LHCN-M2 (cell line): Measurements from ENCODE around the gene DBF4B. TPM values are rescaled to one million over a fixed set of nuclear protein-coding genes. Genes with fewer than 3 reads are reported as not detected.

ENCODE experiments used
- DNase-seq: peaks from one replicate; pipeline ENCODE4 v3.0.0-alpha.2; 2012; ENCODE audit warnings: low read depth
- total RNA-seq: library from RNA; depleted of rRNA; stranded (reverse); fragments of >200 nt; gene quantifications from 2 replicates; pipeline ENCODE4 v1.2.3, GENCODE V29; 2014

The DBF4B gene
- total RNA-seq, 1 experiment from 2014 or later, result 14.5 TPM

GRCh38 chr17:44776628-44777393 is 68.3 kb downstream of the DBF4B start:
- no peak for DNase-seq

GRCh38 chr17:44777394-44778348 is 69.2 kb downstream of the DBF4B start:
- DNase-seq, result no peak

- DNase-seq, result no peak
Observed at GRCh38 chr17:44778656-44779210, 70.3 kb downstream of the DBF4B start.

GRCh38 chr17:44779211-44780025 is 71.0 kb downstream of the DBF4B start:
- DNase-seq, result peak; percentile 73

- DNase-seq, result no peak
Observed at GRCh38 chr17:44780161-44780560, 71.7 kb downstream of the DBF4B start.

GRCh38 chr17:44780845-44781480 is 72.5 kb downstream of the DBF4B start:
- no peak for DNase-seq

GRCh38 chr17:44781551-44782325 is 73.3 kb downstream of the DBF4B start:
- DNase-seq, result no peak

- DNase-seq, result no peak
Observed at GRCh38 chr17:44782326-44782850, 73.9 kb downstream of the DBF4B start.

- DNase-seq, result no peak
Observed at GRCh38 chr17:44785921-44786320, 77.5 kb downstream of the DBF4B start.

GRCh38 chr17:44786551-44787081 is 78.2 kb downstream of the DBF4B start:
- DNase-seq, result no peak

- no peak for DNase-seq
Observed at GRCh38 chr17:44787271-44787940, 78.9 kb downstream of the DBF4B start.

GRCh38 chr17:44788139-44788538 is 79.7 kb downstream of the DBF4B start:
- DNase-seq, result peak; percentile 28

GRCh38 chr17:44792276-44792675 is 83.8 kb downstream of the DBF4B start:
- DNase-seq, result peak; percentile 41

GRCh38 chr17:44793885-44794842 is 85.7 kb downstream of the DBF4B start:
- DNase-seq, result peak; percentile 78

GRCh38 chr17:44794851-44795413 is 86.5 kb downstream of the DBF4B start:
- DNase-seq, result peak; percentile 86

GRCh38 chr17:44795421-44795820 is 87.0 kb downstream of the DBF4B start:
- DNase-seq, result no peak

GRCh38 chr17:44795928-44796327 is 87.5 kb downstream of the DBF4B start:
- no peak for DNase-seq
